ENCODE results near the gene FAM241B.

DNA sequence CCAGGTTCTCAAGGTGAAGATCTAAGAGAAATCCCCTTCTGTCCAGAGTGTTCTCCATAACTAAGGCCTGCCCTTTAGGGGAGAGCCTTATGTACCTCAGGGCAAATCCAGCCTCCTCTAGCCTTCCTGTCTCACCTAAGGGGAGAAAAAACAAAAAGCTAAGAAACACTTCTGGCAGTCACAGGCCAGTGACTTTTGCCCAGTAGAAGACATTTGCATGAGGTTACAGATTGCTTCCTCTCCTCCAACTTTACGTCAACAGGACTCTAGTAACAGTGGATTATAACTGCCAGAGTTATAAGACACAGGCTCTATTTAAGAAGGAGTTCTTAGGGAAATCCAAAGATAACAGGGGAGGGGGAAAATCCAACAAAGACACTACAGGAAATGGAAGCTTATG, 15.9 kb upstream of the FAM241B start:
- TF ChIP-seq, protein P1, sequence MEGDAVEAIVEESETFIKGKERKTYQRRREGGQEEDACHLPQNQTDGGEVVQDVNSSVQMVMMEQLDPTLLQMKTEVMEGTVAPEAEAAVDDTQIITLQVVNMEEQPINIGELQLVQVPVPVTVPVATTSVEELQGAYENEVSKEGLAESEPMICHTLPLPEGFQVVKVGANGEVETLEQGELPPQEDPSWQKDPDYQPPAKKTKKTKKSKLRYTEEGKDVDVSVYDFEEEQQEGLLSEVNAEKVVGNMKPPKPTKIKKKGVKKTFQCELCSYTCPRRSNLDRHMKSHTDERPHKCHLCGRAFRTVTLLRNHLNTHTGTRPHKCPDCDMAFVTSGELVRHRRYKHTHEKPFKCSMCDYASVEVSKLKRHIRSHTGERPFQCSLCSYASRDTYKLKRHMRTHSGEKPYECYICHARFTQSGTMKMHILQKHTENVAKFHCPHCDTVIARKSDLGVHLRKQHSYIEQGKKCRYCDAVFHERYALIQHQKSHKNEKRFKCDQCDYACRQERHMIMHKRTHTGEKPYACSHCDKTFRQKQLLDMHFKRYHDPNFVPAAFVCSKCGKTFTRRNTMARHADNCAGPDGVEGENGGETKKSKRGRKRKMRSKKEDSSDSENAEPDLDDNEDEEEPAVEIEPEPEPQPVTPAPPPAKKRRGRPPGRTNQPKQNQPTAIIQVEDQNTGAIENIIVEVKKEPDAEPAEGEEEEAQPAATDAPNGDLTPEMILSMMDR (conservative IDR thresholded peaks at IDR 0.05) = no peak
- TF ChIP-seq ZFX (IDR thresholded peaks at IDR 0.05) = no peak
